NCI-H2196 (cell line): ENCODE results near the gene TRAPPC10.

ENCODE experiments used
- DNase-seq: peaks from one replicate; lab custom pipeline; 2025; ENCODE audit not compliant: unreplicated experiment; lab: John Stamatoyannopoulos, UW

The TRAPPC10 gene

GRCh38 chr21:44024887-44025353 lies 12.8 kb downstream of the TRAPPC10 start:
- DNase-seq = no peak

GRCh38 chr21:44027607-44028286 lies 15.6 kb downstream of the TRAPPC10 start:
- DNase-seq = no peak

GRCh38 chr21:44028287-44028659 lies 16.2 kb downstream of the TRAPPC10 start:
- DNase-seq = no peak

GRCh38 chr21:44029460-44030087 lies 17.5 kb downstream of the TRAPPC10 start:
- DNase-seq = no peak

GRCh38 chr21:44035244-44035643 lies 23.1 kb downstream of the TRAPPC10 start:
- no peak for DNase-seq

- no peak for DNase-seq
Measured at GRCh38 chr21:44038063-44038462, 26.0 kb downstream of the TRAPPC10 start.

- no peak for DNase-seq
Measured at GRCh38 chr21:44039828-44040227, 27.7 kb downstream of the TRAPPC10 start.

GRCh38 chr21:44043613-44044012 lies 31.5 kb downstream of the TRAPPC10 start:
- no peak for DNase-seq

GRCh38 chr21:44046734-44047133 lies 34.6 kb downstream of the TRAPPC10 start:
- DNase-seq = no peak

GRCh38 chr21:44047996-44048560 lies 36.0 kb downstream of the TRAPPC10 start:
- no peak for DNase-seq

GRCh38 chr21:44049182-44049581 lies 37.1 kb downstream of the TRAPPC10 start:
- DNase-seq = peak; percentile 38

GRCh38 chr21:44049606-44050005 lies 37.5 kb downstream of the TRAPPC10 start:
- DNase-seq = no peak

- no peak for DNase-seq
Measured at GRCh38 chr21:44050276-44050675, 38.2 kb downstream of the TRAPPC10 start.

GRCh38 chr21:44051462-44051941 lies 39.4 kb downstream of the TRAPPC10 start:
- DNase-seq = no peak

- no peak for DNase-seq
Measured at GRCh38 chr21:44052071-44052829, 40.1 kb downstream of the TRAPPC10 start.

GRCh38 chr21:44052830-44053226 lies 40.7 kb downstream of the TRAPPC10 start:
- DNase-seq = no peak

GRCh38 chr21:44053567-44053966 lies 41.5 kb downstream of the TRAPPC10 start:
- DNase-seq = no peak

- no peak for DNase-seq
Measured at GRCh38 chr21:44054710-44055109, 42.6 kb downstream of the TRAPPC10 start.

GRCh38 chr21:44057055-44057454 lies 44.9 kb downstream of the TRAPPC10 start:
- no peak for DNase-seq

- DNase-seq = no peak
Measured at GRCh38 chr21:44057960-44058651, 46.0 kb downstream of the TRAPPC10 start.

- DNase-seq = no peak
Measured at GRCh38 chr21:44058652-44058964, 46.5 kb downstream of the TRAPPC10 start.
